ENCODE measurements around the gene SIAH3. TPM values are rescaled to one million over a fixed set of nuclear protein-coding genes. Genes with fewer than 3 reads are reported as not detected.

The SIAH3 gene
- polyA plus RNA-seq, 1 donor (not counting 4 experiments of a cell fraction or from before 2014, with no cell fraction given), result 0.12 TPM

DNA sequence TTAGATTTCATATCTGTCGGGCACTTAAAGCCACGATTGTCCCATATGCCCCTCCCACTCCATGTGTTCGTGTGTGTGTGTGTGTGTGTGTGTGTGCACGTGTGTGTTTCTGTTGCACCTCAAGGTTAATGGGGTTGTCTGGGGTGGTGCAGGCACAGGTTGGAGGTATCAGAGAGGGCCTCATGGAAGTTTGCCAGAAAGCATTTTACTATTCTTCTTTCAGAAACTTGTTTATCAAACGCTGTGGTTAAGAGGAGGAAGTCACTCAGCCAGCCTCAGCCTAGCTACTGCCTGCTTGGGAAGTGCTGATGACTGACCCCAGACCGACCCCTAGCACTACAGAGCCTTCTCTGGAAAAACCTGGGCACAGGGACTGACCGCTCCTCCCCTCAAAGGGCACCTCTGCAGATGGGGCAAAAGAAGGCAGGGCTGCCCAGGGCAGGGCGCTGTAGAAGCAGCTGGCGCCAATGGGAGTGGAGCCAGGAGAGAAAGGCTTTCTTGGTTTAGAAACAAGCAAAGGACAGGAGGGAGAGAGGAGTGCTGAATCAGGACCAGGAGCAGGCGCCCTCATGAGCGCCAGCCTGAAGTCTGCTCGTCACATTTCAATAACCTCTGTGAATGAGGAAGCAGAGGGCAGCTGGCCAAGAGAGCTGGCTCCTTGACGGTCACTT is 3.9 kb downstream of the SIAH3 start:
- no peaks in the 10 kb centered on the region for H4K20me1 ChIP-seq (ENCODE audit: control insufficient read depth, extremely low read depth, insufficient read depth, low read length)
- no peak overlapping the region for H2AFZ ChIP-seq (ENCODE audit: control insufficient read depth, low read length)
- peaks cover 52% of the 10 kb centered on the region for H3K27me3 ChIP-seq (ENCODE audit: control insufficient read depth, extremely low read depth, insufficient read depth, low read length)
- peaks cover 11% of the 10 kb centered on the region for H3K4me1 ChIP-seq (ENCODE audit: control insufficient read depth, extremely low read depth, insufficient read depth, low read length)
- no peaks in the 10 kb centered on the region for H3K9me1 ChIP-seq (ENCODE audit: control insufficient read depth, extremely low read depth, insufficient read depth, low read length)
- dilution Hi-C loops (cut with MboI; ENCODE audit: extremely low pct_ligation_motif_present, low sequenced_read_pairs), result no loop called here
- no peak overlapping the region for H3K4me3 ChIP-seq (ENCODE audit: control insufficient read depth in 2 of 3, extremely low read depth in 1 of 3, insufficient read depth in 2 of 3, low read depth in 1 of 3, low read length in 3 of 3)
- no peak overlapping the region for H3K9ac ChIP-seq (ENCODE audit: control insufficient read depth, extremely low read depth, insufficient read depth, low read length)
- no peaks in the 10 kb centered on the region for H3K9me3 ChIP-seq (ENCODE audit: control insufficient read depth, low read depth, low read length)
- TF ChIP-seq, protein P1, sequence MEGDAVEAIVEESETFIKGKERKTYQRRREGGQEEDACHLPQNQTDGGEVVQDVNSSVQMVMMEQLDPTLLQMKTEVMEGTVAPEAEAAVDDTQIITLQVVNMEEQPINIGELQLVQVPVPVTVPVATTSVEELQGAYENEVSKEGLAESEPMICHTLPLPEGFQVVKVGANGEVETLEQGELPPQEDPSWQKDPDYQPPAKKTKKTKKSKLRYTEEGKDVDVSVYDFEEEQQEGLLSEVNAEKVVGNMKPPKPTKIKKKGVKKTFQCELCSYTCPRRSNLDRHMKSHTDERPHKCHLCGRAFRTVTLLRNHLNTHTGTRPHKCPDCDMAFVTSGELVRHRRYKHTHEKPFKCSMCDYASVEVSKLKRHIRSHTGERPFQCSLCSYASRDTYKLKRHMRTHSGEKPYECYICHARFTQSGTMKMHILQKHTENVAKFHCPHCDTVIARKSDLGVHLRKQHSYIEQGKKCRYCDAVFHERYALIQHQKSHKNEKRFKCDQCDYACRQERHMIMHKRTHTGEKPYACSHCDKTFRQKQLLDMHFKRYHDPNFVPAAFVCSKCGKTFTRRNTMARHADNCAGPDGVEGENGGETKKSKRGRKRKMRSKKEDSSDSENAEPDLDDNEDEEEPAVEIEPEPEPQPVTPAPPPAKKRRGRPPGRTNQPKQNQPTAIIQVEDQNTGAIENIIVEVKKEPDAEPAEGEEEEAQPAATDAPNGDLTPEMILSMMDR (optimal IDR thresholded peaks at IDR 0.05 in 1 of 3, IDR thresholded peaks at IDR 0.05 in 1 of 3, conservative IDR thresholded peaks at IDR 0.05 in 1 of 3; ENCODE audit: extremely low read depth in 1 of 3, insufficient read depth in 2 of 3, low read length in 3 of 3), result no peak
- TF ChIP-seq EZH2 (IDR thresholded peaks at IDR 0.05; ENCODE audit: low read length), result no peak
- FAIRE-seq (no peak), DNase-seq (ENCODE audit: low read depth, low spot score) (no peak)
- H3K79me2 ChIP-seq (ENCODE audit: control insufficient read depth, insufficient read depth, low read length), result no peaks in the 10 kb centered on the region
- H3K36me3 ChIP-seq (ENCODE audit: control insufficient read depth in 2 of 2, extremely low read depth in 1 of 2, insufficient read depth in 2 of 2, low read length in 2 of 2), result no peaks in the 10 kb centered on the region
- no peak overlapping the region for H3K27ac ChIP-seq (ENCODE audit: control insufficient read depth, insufficient read depth, low read length)
- no peak overlapping the region for H3K4me2 ChIP-seq (ENCODE audit: control insufficient read depth, extremely low read depth, insufficient read depth, low read depth, low read length)

DNA sequence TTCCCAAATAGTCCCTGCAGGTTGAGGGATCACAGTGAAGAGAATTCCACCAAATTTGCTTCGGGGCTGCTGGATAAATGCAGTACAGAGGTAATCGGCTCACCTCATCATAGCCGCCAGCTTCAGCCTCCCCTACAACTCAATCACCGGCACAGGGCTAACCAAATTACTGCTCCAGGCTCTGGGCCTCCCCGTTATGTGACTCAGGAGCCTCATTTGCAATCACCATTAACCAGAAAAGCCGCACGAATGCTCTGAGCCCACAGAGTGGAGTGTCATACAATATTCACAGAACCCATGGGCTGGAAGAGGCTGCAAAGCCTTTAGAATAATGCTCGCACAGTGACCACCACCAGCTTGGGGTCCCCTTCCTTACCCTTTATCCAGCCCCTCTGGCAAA is 4.9 kb downstream of the SIAH3 start:
- H3K4me1 ChIP-seq (ENCODE audit: control insufficient read depth, extremely low read depth, insufficient read depth, low read length), result peaks cover 11% of the 10 kb centered on the region
- no peaks in the 10 kb centered on the region for H4K20me1 ChIP-seq (ENCODE audit: control insufficient read depth, extremely low read depth, insufficient read depth, low read length)
- no peak overlapping the region for H3K9ac ChIP-seq (ENCODE audit: control insufficient read depth, extremely low read depth, insufficient read depth, low read length)
- no peak overlapping the region for H3K4me2 ChIP-seq (ENCODE audit: control insufficient read depth, extremely low read depth, insufficient read depth, low read depth, low read length)
- H3K36me3 ChIP-seq (ENCODE audit: control insufficient read depth in 2 of 2, extremely low read depth in 1 of 2, insufficient read depth in 2 of 2, low read length in 2 of 2), result no peaks in the 10 kb centered on the region
- no peaks in the 10 kb centered on the region for H3K9me3 ChIP-seq (ENCODE audit: control insufficient read depth, low read depth, low read length)
- dilution Hi-C loops (cut with MboI; ENCODE audit: extremely low pct_ligation_motif_present, low sequenced_read_pairs), result no loop called here
- TF ChIP-seq, protein P1 (optimal IDR thresholded peaks at IDR 0.05 in 1 of 3, IDR thresholded peaks at IDR 0.05 in 1 of 3, conservative IDR thresholded peaks at IDR 0.05 in 1 of 3; ENCODE audit: extremely low read depth in 1 of 3, insufficient read depth in 2 of 3, low read length in 3 of 3), result no peak
- no peaks in the 10 kb centered on the region for H3K9me1 ChIP-seq (ENCODE audit: control insufficient read depth, extremely low read depth, insufficient read depth, low read length)
- no peak overlapping the region for H3K27ac ChIP-seq (ENCODE audit: control insufficient read depth, insufficient read depth, low read length)
- H2AFZ ChIP-seq (ENCODE audit: control insufficient read depth, low read length), result no peak overlapping the region
- no peaks in the 10 kb centered on the region for H3K79me2 ChIP-seq (ENCODE audit: control insufficient read depth, insufficient read depth, low read length)
- DNase-seq (ENCODE audit: low read depth, low spot score), result no peak
- no peak for FAIRE-seq
- no peak overlapping the region for H3K4me3 ChIP-seq (ENCODE audit: control insufficient read depth in 2 of 3, extremely low read depth in 1 of 3, insufficient read depth in 2 of 3, low read depth in 1 of 3, low read length in 3 of 3)
- H3K27me3 ChIP-seq (ENCODE audit: control insufficient read depth, extremely low read depth, insufficient read depth, low read length), result peaks cover 45% of the 10 kb centered on the region
